ELF-1 (cell line): ENCODE data around the gene USP26.
"Not testable (repeated sequence)": the region's sequence is repeated elsewhere in the genome, so short reads cannot be mapped to it uniquely, and the experiment has no call there.

Source experiments
- DNase-seq: peaks from one replicate; pipeline ENCODE4 v3.0.0-alpha.2; 2016; ENCODE audit warnings: low read depth, low spot score

The USP26 gene

GRCh38 chrX:133018229-133018628, 78.7 kb downstream of the USP26 start:
- no peak for DNase-seq

- no peak for DNase-seq
Observed at GRCh38 chrX:133007458-133007857, 89.5 kb downstream of the USP26 start.

GRCh38 chrX:133005616-133006015, 91.3 kb downstream of the USP26 start:
- DNase-seq: no peak

- DNase-seq: peak; percentile 11
Observed at GRCh38 chrX:133005042-133005441, 91.9 kb downstream of the USP26 start.

- no peak for DNase-seq
Observed at GRCh38 chrX:132999209-132999608, 97.7 kb downstream of the USP26 start.

GRCh38 chrX:132990835-132991234, 106.1 kb downstream of the USP26 start:
- no peak for DNase-seq

- DNase-seq: no peak
Observed at GRCh38 chrX:132986556-132986955, 110.4 kb downstream of the USP26 start.

- DNase-seq: peak; percentile 39
Observed at GRCh38 chrX:132984058-132984650, 112.8 kb downstream of the USP26 start.

GRCh38 chrX:132983496-132983895, 113.4 kb downstream of the USP26 start:
- no peak for DNase-seq

GRCh38 chrX:132980035-132980434, 116.9 kb downstream of the USP26 start:
- not testable (repeated sequence) for DNase-seq
